ENCODE data around the gene ERCC5.

ERCC5 gene

GRCh38 chr13:102878481-102878880 is 32.6 kb downstream of the ERCC5 start:
- Mint-ChIP-seq H3K27ac (peak overlapping the region; percentile 70), H3K9me3 (no peaks in the 10 kb centered on the region), H3K27me3 (ENCODE audit: low read depth, poor library complexity) (peaks cover 6% of the 10 kb centered on the region), H3K4me3 (no peak overlapping the region), H3K36me3 (ENCODE audit: low read depth) (peaks cover 36% of the 10 kb centered on the region), H3K4me1 (peaks cover 5% of the 10 kb centered on the region)
- DNase-seq, result no peak
- TF ChIP-seq CTCF (IDR thresholded peaks at IDR 0.05), result no peak

- Mint-ChIP-seq H3K27ac (no peak overlapping the region), H3K36me3 (ENCODE audit: low read depth) (peaks cover 25% of the 10 kb centered on the region), H3K4me1 (peaks cover 5% of the 10 kb centered on the region), H3K4me3 (no peak overlapping the region), H3K9me3 (no peaks in the 10 kb centered on the region), H3K27me3 (ENCODE audit: low read depth, poor library complexity) (peaks cover 6% of the 10 kb centered on the region)
- DNase-seq, result no peak
- no peak for TF ChIP-seq CTCF (IDR thresholded peaks at IDR 0.05)
Measured at GRCh38 chr13:102879793-102880499, 34.1 kb downstream of the ERCC5 start.

GRCh38 chr13:102881819-102882686 is 36.2 kb downstream of the ERCC5 start:
- Mint-ChIP-seq H3K36me3 (ENCODE audit: low read depth) (peaks cover 5% of the 10 kb centered on the region), H3K27me3 (ENCODE audit: low read depth, poor library complexity) (peaks cover 12% of the 10 kb centered on the region), H3K9me3 (no peaks in the 10 kb centered on the region), H3K27ac (no peak overlapping the region), H3K4me3 (no peak overlapping the region), H3K4me1 (peaks cover 5% of the 10 kb centered on the region)
- no peak for TF ChIP-seq CTCF (IDR thresholded peaks at IDR 0.05)
- no peak for DNase-seq

GRCh38 chr13:102892503-102892902 is 46.7 kb downstream of the ERCC5 start:
- H3K27ac Mint-ChIP-seq, result no peak overlapping the region
- H3K9me3 Mint-ChIP-seq, result no peaks in the 10 kb centered on the region
- no peak for DNase-seq
- TF ChIP-seq CTCF (IDR thresholded peaks at IDR 0.05), result no peak
- no peaks in the 10 kb centered on the region for H3K36me3 Mint-ChIP-seq (ENCODE audit: low read depth)
- no peak overlapping the region for H3K4me3 Mint-ChIP-seq
- no peaks in the 10 kb centered on the region for H3K4me1 Mint-ChIP-seq
- peaks cover 9% of the 10 kb centered on the region for H3K27me3 Mint-ChIP-seq (ENCODE audit: low read depth, poor library complexity)

GRCh38 chr13:102897371-102898138 is 51.7 kb downstream of the ERCC5 start:
- Mint-ChIP-seq H3K9me3 (no peaks in the 10 kb centered on the region), H3K4me3 (no peak overlapping the region), H3K27me3 (ENCODE audit: low read depth, poor library complexity) (no peaks in the 10 kb centered on the region), H3K27ac (peak overlapping the region; percentile 8), H3K4me1 (peaks cover 3% of the 10 kb centered on the region), H3K36me3 (ENCODE audit: low read depth) (no peaks in the 10 kb centered on the region)
- DNase-seq, result no peak
- no peak for TF ChIP-seq CTCF (IDR thresholded peaks at IDR 0.05)
